ENCODE results near the gene PRKAR2B.

The PRKAR2B gene

GRCh38 chr7:107179326-107180164 lies 135.0 kb downstream of the PRKAR2B start:
- Histone ChIP-seq H3K27ac (peak overlapping the region; percentile 1), H3K27me3 (no peaks in the 10 kb centered on the region)
- TF ChIP-seq CTCF (IDR thresholded peaks at IDR 0.05): no peak

GRCh38 chr7:107180378-107180777 lies 135.9 kb downstream of the PRKAR2B start:
- TF ChIP-seq CTCF (IDR thresholded peaks at IDR 0.05): no peak
- H3K4me3 ChIP-seq (ENCODE audit: low read depth in 1 of 2, low read length in 1 of 2): no peak overlapping the region
- peak overlapping the region; percentile 1 for H3K27ac ChIP-seq
- peaks cover 61% of the 10 kb centered on the region for H3K36me3 ChIP-seq
- no peaks in the 10 kb centered on the region for H3K27me3 ChIP-seq
- H3K4me1 ChIP-seq (ENCODE audit: control insufficient read depth in 1 of 2, insufficient read depth in 1 of 2, low read depth in 1 of 2, low read length in 1 of 2): no peaks in the 10 kb centered on the region
- no peaks in the 10 kb centered on the region for H3K9me3 ChIP-seq

More at GRCh38 chr7:107179326-107180164, 135.0 kb downstream of the PRKAR2B start:
- no peaks in the 10 kb centered on the region for H3K9me3 ChIP-seq
- no peaks in the 10 kb centered on the region for H3K4me1 ChIP-seq (ENCODE audit: control insufficient read depth in 1 of 2, insufficient read depth in 1 of 2, low read depth in 1 of 2, low read length in 1 of 2)
- H3K36me3 ChIP-seq: peaks cover 53% of the 10 kb centered on the region
- no peak overlapping the region for H3K4me3 ChIP-seq (ENCODE audit: low read depth in 1 of 2, low read length in 1 of 2)

- peaks cover 69% of the 10 kb centered on the region for H3K36me3 ChIP-seq
- no peak overlapping the region for H3K27ac ChIP-seq
- no peaks in the 10 kb centered on the region for H3K9me3 ChIP-seq
- no peaks in the 10 kb centered on the region for H3K4me1 ChIP-seq (ENCODE audit: control insufficient read depth in 1 of 2, insufficient read depth in 1 of 2, low read depth in 1 of 2, low read length in 1 of 2)
- no peaks in the 10 kb centered on the region for H3K27me3 ChIP-seq
- no peak overlapping the region for H3K4me3 ChIP-seq (ENCODE audit: low read depth in 1 of 2, low read length in 1 of 2)
- no peak for TF ChIP-seq CTCF (IDR thresholded peaks at IDR 0.05)
Observed at GRCh38 chr7:107181172-107181571, 136.7 kb downstream of the PRKAR2B start.

GRCh38 chr7:107185716-107186115 lies 141.2 kb downstream of the PRKAR2B start:
- Histone ChIP-seq H3K27me3 (no peaks in the 10 kb centered on the region), H3K4me3 (ENCODE audit: low read depth in 1 of 2, low read length in 1 of 2) (no peak overlapping the region), H3K27ac (no peak overlapping the region), H3K4me1 (ENCODE audit: control insufficient read depth in 1 of 2, insufficient read depth in 1 of 2, low read depth in 1 of 2, low read length in 1 of 2) (no peaks in the 10 kb centered on the region), H3K36me3 (peaks cover 99% of the 10 kb centered on the region), H3K9me3 (no peaks in the 10 kb centered on the region)
- TF ChIP-seq CTCF (IDR thresholded peaks at IDR 0.05): no peak

GRCh38 chr7:107186240-107186639 lies 141.7 kb downstream of the PRKAR2B start:
- H3K27ac ChIP-seq: no peak overlapping the region

More at GRCh38 chr7:107186240-107186639, 141.7 kb downstream of the PRKAR2B start:
- no peaks in the 10 kb centered on the region for H3K4me1 ChIP-seq (ENCODE audit: control insufficient read depth in 1 of 2, insufficient read depth in 1 of 2, low read depth in 1 of 2, low read length in 1 of 2)
- H3K27me3 ChIP-seq: no peaks in the 10 kb centered on the region
- TF ChIP-seq CTCF (IDR thresholded peaks at IDR 0.05): no peak
- no peak overlapping the region for H3K4me3 ChIP-seq (ENCODE audit: low read depth in 1 of 2, low read length in 1 of 2)
- peaks cover 99% of the 10 kb centered on the region for H3K36me3 ChIP-seq
- no peaks in the 10 kb centered on the region for H3K9me3 ChIP-seq

All from neutrophil (primary cell).